Measurements from ENCODE around the gene KRT86.

DNA sequence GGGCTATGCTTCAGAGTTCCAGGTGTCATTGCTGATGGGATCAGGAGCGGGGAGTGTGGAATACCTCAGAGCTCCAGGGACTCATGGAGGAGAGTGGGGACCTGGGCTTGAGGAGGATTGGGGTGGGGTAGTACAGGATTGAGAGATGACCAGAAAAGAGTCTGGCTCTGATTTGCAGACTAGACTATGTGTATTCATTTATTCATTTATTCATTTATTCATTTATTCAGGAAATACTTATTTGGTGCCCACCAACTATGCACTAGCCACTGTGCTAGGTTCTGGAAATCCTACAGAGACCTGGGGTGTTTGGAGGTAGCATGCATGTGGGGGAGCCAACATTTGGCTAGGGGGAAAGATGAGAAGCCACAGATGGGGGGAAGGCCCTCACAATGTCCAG is 47.6 kb downstream of the KRT86 start:
- TF ChIP-seq, protein P1, sequence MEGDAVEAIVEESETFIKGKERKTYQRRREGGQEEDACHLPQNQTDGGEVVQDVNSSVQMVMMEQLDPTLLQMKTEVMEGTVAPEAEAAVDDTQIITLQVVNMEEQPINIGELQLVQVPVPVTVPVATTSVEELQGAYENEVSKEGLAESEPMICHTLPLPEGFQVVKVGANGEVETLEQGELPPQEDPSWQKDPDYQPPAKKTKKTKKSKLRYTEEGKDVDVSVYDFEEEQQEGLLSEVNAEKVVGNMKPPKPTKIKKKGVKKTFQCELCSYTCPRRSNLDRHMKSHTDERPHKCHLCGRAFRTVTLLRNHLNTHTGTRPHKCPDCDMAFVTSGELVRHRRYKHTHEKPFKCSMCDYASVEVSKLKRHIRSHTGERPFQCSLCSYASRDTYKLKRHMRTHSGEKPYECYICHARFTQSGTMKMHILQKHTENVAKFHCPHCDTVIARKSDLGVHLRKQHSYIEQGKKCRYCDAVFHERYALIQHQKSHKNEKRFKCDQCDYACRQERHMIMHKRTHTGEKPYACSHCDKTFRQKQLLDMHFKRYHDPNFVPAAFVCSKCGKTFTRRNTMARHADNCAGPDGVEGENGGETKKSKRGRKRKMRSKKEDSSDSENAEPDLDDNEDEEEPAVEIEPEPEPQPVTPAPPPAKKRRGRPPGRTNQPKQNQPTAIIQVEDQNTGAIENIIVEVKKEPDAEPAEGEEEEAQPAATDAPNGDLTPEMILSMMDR (IDR thresholded peaks at IDR 0.05), result no peak
- TF ChIP-seq, protein P2, sequence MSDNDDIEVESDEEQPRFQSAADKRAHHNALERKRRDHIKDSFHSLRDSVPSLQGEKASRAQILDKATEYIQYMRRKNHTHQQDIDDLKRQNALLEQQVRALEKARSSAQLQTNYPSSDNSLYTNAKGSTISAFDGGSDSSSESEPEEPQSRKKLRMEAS (IDR thresholded peaks at IDR 0.05), result no peak
- TF ChIP-seq HOXA7 (CRISPR knock-in tag; IDR thresholded peaks at IDR 0.05), result no peak
- TF ChIP-seq, protein P3, sequence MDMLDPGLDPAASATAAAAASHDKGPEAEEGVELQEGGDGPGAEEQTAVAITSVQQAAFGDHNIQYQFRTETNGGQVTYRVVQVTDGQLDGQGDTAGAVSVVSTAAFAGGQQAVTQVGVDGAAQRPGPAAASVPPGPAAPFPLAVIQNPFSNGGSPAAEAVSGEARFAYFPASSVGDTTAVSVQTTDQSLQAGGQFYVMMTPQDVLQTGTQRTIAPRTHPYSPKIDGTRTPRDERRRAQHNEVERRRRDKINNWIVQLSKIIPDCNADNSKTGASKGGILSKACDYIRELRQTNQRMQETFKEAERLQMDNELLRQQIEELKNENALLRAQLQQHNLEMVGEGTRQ (IDR thresholded peaks at IDR 0.05), result no peak
- no peak for TF ChIP-seq MAZ (IDR thresholded peaks at IDR 0.05; ENCODE audit: borderline replicate concordance, low read depth, low read length)
